DMS 273 (cell line): ENCODE data around the gene NKX2-2.
"Not testable (repeated sequence)": the region's sequence is repeated elsewhere in the genome, so short reads cannot be mapped to it uniquely, and the experiment has no call there.

Experiments
- DNase-seq: peaks from one replicate; lab custom pipeline; 2025; ENCODE audit not compliant: unreplicated experiment; lab: John Stamatoyannopoulos, UW

Gene NKX2-2

GRCh38 chr20:21509597-21510371 lies 4.1 kb downstream of the NKX2-2 start:
- DNase-seq: no peak

GRCh38 chr20:21509079-21509596 lies 4.7 kb downstream of the NKX2-2 start:
- no peak for DNase-seq

GRCh38 chr20:21508230-21509078 lies 5.4 kb downstream of the NKX2-2 start:
- DNase-seq: no peak

DNA sequence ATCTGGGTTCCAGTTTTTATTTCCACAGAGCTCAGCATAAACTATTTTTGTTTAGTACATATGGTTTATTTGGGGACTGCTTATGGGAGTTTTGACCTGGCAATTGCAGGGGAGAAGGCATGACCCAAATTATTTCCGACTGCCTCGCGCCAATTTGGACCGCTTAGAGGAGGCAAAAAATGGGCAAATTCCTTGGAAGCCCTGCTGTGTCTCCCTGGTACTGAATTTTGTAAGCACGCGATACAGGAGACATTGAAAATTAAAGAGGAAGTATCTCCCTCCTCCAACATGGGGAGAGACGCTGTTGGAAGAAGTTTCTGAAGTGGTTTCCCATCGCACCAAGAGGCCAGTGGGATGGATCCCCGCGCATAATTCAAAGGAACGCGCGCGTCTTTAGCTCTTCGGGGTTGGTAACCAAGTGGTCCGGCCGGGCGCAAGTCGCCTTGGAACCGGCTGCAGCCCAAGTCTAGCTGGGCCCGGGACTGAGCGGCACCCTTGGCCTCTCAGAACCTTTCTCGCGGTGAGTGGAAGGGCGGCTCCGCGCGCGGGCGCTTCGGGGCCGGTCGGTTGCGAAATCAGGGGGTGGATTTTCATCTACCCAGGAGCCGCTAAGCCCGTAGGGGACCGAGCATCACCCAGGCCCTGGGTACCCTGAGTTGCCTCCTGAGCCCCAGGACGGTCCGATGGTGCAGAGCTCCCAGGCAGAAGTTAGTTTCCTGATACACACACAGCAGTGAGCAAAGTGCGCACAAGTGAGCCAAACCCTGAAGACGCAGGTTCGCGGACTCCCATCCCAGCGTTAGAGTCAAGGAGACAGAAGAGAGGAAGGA lies 6.2 kb downstream of the NKX2-2 start:
- no peak for DNase-seq

DNA sequence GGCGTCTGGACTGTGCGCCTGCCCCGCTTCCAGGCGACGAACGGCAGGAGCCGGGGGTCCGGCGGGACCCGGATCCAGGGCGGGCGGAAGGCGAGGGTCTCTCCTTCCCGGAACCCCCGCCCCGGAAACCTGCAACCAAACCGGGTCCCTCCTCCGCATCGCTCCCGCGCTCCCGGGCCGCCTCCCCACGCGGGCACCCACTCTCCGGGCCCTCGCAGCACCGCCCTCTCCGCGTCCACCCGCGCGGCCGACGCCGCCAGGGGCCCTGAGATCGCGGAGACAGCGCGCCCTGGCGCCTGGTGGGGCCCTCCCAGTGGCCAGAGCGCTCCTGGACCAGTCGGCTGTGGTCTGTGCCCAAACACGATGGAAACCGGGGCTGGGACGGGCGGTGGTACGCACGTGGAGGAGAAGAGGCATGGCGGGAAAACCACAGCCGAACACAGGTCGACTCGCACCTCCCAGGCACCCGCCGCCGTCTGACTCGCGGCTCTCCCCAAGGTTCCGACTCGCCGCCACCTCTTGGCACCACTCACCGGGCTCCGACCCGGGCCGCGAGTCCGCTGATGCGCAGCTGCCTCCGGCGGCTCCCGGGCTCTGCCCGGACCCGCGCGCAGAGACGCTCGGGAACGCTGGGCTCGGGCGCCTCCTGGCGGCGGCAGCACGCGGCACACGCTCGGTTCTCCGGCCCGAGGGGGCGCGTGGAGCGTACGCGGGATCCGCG lies 7.9 kb downstream of the NKX2-2 start:
- DNase-seq: peak; percentile 92

- peak; percentile 90 for DNase-seq
These were observed 8.6 kb downstream of the NKX2-2 start for GRCh38 chr20:21505161-21505809.

- DNase-seq: no peak
These were observed 9.5 kb downstream of the NKX2-2 start for GRCh38 chr20:21504323-21504722.

- no peak for DNase-seq
These were observed 10.5 kb downstream of the NKX2-2 start for GRCh38 chr20:21503345-21503744.

DNA sequence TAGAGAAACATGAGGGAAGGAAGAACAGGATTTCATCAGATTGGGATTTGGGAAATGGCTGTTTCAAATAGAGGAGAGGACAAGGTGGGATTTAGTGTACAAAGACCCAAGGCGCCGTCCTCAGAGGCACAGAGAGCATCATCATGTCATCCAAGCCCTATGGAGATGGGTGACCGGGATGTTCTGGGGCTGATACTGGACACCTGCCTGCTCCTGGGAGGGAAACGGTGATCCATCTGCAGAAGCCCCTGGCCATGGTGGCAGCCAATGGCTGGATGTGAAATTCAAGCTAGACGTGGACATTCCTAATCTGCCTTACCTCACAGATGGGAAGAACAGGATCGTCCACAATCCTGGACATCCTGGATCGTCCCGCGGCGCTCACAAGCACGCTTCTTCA lies 12.7 kb downstream of the NKX2-2 start:
- no peak for DNase-seq

- DNase-seq: no peak
These were observed 13.3 kb downstream of the NKX2-2 start for GRCh38 chr20:21500599-21500998.

DNA sequence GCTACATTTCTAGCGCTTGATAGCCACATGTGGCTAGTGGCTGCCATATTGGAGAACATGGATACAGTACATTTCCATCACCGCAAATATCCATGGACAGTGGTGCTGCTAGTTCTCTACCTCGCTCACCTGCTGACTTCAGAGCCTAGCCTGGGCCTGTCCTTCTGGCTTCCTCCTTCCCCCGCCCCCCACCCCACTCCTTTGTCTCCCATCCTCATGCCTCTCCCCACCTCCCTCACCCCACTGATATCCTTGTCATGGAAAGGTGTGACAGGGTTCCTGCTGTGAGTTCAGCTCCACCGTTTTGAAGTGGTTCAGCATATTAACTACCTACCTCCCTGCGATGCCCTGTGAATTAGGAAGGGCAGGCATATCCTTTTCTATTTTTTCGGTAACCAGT lies 14.2 kb downstream of the NKX2-2 start:
- DNase-seq: no peak

DNA sequence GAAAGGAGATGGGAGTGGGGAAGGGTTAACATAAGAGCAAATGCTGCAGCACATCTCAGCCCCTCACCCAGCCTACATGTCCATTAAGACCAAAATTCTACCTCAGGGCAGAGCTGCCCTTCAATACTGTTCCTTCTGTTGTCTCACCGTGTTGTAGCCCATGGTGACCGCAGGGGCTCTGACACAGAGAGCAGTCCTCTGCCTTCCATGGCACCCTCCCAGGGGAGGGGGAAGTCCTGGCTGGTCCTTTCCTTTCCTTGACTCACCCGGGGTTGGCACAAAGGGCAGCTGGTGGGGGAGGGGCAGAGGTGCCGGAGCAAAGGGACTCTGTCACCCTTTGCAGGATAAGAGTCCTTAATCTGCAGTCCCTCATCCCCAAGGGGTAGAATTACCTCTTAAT lies 15.2 kb downstream of the NKX2-2 start:
- no peak for DNase-seq

DNA sequence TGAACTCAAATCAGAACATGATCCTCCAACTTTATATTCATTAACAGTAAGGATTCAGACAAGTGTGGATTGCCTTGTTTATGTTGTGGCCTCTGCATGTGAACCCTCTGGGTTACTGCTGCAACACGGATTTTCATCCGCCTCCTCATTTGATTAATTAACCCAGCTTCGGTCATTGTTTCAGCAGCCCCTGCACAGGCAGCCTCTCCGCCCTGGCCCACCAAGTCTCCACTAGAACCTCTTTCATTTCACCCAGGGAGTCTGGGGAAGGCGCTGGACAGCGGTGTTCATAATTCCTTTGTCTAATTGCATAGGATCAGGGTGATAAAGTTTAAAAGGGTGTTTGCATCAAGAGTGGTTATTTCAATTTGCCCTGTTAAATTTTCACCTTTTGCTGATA lies 15.7 kb downstream of the NKX2-2 start:
- DNase-seq: no peak

DNA sequence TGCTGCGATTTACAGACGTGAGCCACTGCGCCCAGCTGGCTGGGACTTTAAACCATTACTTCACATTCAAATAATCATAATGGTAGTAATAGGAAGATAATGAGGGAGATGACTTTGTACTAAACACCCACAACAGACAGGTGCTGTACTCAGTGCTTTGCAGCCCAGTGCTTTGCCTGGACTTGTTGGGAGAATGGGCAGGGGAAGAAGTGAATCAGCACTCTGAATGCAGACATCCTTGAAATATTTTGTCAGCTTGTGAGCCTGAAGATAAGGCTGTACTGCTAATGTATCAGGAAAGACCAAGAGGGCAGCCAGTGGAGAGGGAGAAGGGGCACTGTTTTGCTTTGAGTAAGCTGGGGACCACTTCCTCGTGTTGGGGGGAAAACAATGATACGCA lies 17.4 kb downstream of the NKX2-2 start:
- DNase-seq: no peak

- no peak for DNase-seq
These were observed 20.8 kb downstream of the NKX2-2 start for GRCh38 chr20:21493049-21493448.

DNA sequence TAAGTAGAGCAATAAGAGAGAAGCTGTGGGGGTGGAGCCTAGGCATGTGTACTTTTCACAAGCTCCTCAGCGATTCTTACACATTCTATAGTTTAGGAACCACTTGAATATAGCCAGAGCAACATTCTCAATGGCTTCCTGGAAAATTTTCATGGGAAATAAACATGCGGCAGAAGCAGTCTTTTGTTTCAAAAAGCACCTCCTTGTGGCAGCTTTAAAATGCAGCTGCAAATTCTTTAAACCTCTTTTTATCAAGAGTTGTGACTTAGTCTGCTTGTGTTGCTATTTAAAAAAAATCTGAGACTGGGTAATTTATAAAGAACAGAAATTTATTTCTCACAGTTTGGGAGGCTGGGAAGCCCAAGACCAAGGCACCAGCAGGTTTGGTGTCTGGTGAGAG lies 23.8 kb downstream of the NKX2-2 start:
- DNase-seq: peak; percentile 21

DNA sequence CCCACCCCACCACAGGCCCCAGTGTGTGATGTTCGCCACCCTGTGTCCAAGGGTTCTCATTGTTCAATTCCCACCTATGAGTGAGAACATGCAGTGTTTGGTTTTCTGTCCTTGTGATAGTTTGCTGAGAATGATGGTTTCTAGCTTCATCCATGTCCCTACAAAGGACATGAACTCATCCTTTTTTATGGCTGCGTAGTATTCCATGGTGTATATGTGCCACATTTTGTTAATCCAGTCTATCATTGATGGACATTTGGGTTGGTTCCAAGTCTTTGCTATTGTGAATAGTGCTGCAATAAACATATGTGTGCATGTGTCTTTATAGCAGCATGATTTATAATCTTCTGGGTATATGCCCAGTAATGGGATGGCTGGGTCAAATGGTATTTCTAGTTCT lies 33.7 kb downstream of the NKX2-2 start:
- not testable (repeated sequence) for DNase-seq

DNA sequence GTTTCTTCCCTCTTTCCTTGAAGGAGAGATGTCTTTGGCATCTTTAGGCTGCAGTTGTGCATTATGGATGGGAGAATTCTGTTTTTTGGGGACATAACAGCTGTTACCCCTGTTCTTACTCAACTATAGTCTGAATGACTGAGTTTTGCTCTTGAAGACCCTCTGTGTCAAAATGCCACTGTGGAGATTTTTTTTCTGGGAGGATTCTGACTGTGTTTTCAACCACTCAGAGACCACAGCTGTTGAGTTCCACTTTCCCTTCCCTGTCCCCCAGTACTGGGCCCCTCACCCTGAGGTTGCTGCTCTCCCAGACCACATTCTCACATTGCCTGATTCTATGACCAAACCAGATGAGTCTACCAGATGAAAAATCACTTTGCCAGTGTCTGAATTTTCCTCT lies 48.1 kb downstream of the NKX2-2 start:
- DNase-seq: no peak

DNA sequence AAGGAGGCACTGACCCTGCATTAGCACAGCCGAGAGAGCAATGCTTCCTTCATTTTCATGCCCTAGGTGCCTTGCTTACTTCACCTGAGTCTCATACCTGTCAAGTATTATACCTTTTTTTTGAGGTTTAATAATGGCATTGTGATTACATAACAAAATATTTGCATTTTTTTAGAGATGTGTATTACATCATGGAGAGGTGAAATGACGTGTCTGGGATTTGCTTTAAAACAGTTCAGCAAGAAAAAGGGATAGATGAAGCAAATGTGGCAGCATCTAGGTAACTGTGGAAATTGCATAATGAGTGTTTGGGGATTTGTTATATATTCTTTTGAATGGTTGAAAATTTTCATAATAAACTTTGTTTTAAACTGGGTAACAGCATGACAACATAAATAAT lies 48.9 kb downstream of the NKX2-2 start:
- no peak for DNase-seq
